ENCODE measurements around the gene NR1D1. TPM values are rescaled to one million over a fixed set of nuclear protein-coding genes. Genes with fewer than 3 reads are reported as not detected.

Gene NR1D1
- total and polyA plus RNA-seq, 7 experiments from 2014 or later, result 3.6 to 34.2 (median 16.4) TPM

DNA sequence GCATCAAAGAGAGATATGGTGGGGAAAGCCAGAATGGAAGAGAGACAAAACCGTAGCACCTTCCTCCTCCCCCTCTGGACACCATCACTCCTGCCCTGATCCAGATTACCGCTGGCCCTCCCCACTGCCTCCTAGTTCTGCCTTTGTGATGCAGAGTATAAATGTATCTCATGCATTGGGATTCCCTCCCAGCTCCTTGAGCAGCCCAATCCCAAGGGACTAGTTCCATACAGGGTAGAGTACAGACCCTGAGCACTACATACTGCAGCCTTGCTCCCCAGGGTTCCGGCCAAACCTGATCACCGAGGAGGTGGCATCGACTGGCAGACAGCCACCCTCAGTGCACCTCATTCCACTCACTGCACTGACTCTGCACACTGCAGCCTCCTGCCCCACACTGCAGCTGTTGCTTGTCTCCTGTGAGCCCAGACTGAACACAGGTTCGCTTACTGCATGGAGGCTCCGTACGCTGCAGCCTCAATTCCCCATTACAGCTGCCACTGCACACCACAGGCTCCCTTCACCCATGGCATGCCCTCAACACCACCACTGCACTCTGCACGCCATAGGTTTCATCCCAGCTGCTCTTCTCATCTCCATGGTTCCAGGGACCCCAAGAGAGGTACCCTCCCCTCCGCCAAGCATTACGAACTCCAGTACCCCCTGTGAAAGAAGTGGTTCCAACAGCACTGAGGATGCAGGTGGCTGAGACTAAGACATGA, 39.3 kb downstream of the NR1D1 start:
- peaks cover 0 to 68% (median 0%) of the 10 kb centered on the region in 5 donors for H3K27me3 Mint-ChIP-seq
- Histone ChIP-seq H3K4me3 (ENCODE audit: low read length) (no peak overlapping the region), H3K9me3 (ENCODE audit: control insufficient read depth in 2 of 3, low read length in 3 of 3) (no peaks in the 10 kb centered on the region), H3K36me3 (ENCODE audit: control insufficient read depth in 2 of 3, insufficient read depth in 3 of 3, low read length in 3 of 3) (peaks cover 0 to 3% (median 0%) of the 10 kb centered on the region in 3 experiments), H3K4me1 (ENCODE audit: control insufficient read depth in 2 of 2, insufficient read depth in 2 of 2, low read length in 2 of 2) (peaks cover 21 to 24% of the 10 kb centered on the region in 2 donors), H3K27ac (ENCODE audit: low read depth, low read length) (no peak overlapping the region), H3K27me3 (ENCODE audit: control insufficient read depth in 2 of 2, insufficient read depth in 2 of 2, low read length in 2 of 2) (no peaks in the 10 kb centered on the region)
- H3K4me3 Mint-ChIP-seq, result peak overlapping the region in 9 of 10 donors; percentile 16 to 94 (median 88)
- DNase-seq (no peak), ATAC-seq (no peak)
- H3K27ac Mint-ChIP-seq, result peak overlapping the region in 6 of 9 donors; percentile 51 to 90 (median 82)
- H3K36me3 Mint-ChIP-seq, result peaks cover 0 to 5% (median 0%) of the 10 kb centered on the region in 5 donors
- ChIA-PET POLR2A (interaction anchor here (0.6 to 7.2 kb wide), 5 partner anchors 15 to 158 kb away, joined by 3 to 62 read pairs (median 7); partner anchors contain the start of genes NR1D1 and WIPF2), CTCF (interaction anchor here (0.6 to 11.1 kb wide), 6 partner anchors 14 to 153 kb away, joined by 4 to 127 read pairs (median 10); partner anchors contain the start of gene PSMD3)
- intact Hi-C loops (cut with micrococcal nuclease), result loop anchor here in 1 of 2 donors (5.0 kb wide), 1 partner anchor 106 kb away; no protein-coding TSS in a partner anchor
- H3K4me1 Mint-ChIP-seq, result peaks cover 22 to 35% (median 34%) of the 10 kb centered on the region in 7 donors
- H3K9me3 Mint-ChIP-seq, result no peaks in the 10 kb centered on the region

GRCh38 chr17:40059729-40060475, 40.5 kb downstream of the NR1D1 start:
- ChIA-PET POLR2A (interaction anchor here (1.0 to 7.2 kb wide), 6 partner anchors 16 to 159 kb away, joined by 3 to 60 read pairs (median 3); partner anchors contain the start of gene WIPF2), CTCF (interaction anchor here (0.6 to 11.1 kb wide), 4 partner anchors 15 to 79 kb away, joined by 4 to 127 read pairs (median 14); no protein-coding TSS in a partner anchor)
- Histone ChIP-seq H3K36me3 (ENCODE audit: control insufficient read depth in 2 of 3, insufficient read depth in 3 of 3, low read length in 3 of 3) (peaks cover 0 to 3% (median 0%) of the 10 kb centered on the region in 3 experiments), H3K9me3 (ENCODE audit: control insufficient read depth in 2 of 3, low read length in 3 of 3) (no peaks in the 10 kb centered on the region), H3K27me3 (ENCODE audit: control insufficient read depth in 2 of 2, insufficient read depth in 2 of 2, low read length in 2 of 2) (no peaks in the 10 kb centered on the region), H3K4me1 (ENCODE audit: control insufficient read depth in 2 of 2, insufficient read depth in 2 of 2, low read length in 2 of 2) (peaks cover 18% of the 10 kb centered on the region in 2 donors), H3K4me3 (ENCODE audit: low read length) (no peak overlapping the region), H3K27ac (ENCODE audit: low read depth, low read length) (no peak overlapping the region)
- H3K27me3 Mint-ChIP-seq, result peaks cover 0 to 64% (median 0%) of the 10 kb centered on the region in 5 donors
- intact Hi-C loops (cut with micrococcal nuclease), result loop anchor here in 1 of 2 donors (5.0 kb wide), 1 partner anchor 107 kb away; no protein-coding TSS in a partner anchor
- peaks cover 0 to 5% (median 0%) of the 10 kb centered on the region in 5 donors for H3K36me3 Mint-ChIP-seq
- no peak overlapping the region for H3K27ac Mint-ChIP-seq
- peaks cover 16 to 36% (median 25%) of the 10 kb centered on the region in 7 donors for H3K4me1 Mint-ChIP-seq
- ATAC-seq (no peak), DNase-seq (no peak)
- peak overlapping the region in 1 of 10 donors; percentile 81 for H3K4me3 Mint-ChIP-seq
- no peaks in the 10 kb centered on the region for H3K9me3 Mint-ChIP-seq

GRCh38 chr17:40058865-40059264, 41.5 kb downstream of the NR1D1 start:
- Histone ChIP-seq H3K27ac (ENCODE audit: low read depth, low read length) (no peak overlapping the region), H3K36me3 (ENCODE audit: control insufficient read depth in 2 of 3, insufficient read depth in 3 of 3, low read length in 3 of 3) (peaks cover 0 to 3% (median 0%) of the 10 kb centered on the region in 3 experiments), H3K4me1 (ENCODE audit: control insufficient read depth in 2 of 2, insufficient read depth in 2 of 2, low read length in 2 of 2) (peaks cover 12% of the 10 kb centered on the region in 2 donors), H3K27me3 (ENCODE audit: control insufficient read depth in 2 of 2, insufficient read depth in 2 of 2, low read length in 2 of 2) (no peaks in the 10 kb centered on the region), H3K4me3 (ENCODE audit: low read length) (no peak overlapping the region), H3K9me3 (ENCODE audit: control insufficient read depth in 2 of 3, low read length in 3 of 3) (no peaks in the 10 kb centered on the region)
- Mint-ChIP-seq H3K9me3 (peaks cover 0 to 2% (median 0%) of the 10 kb centered on the region in 11 donors), H3K36me3 (peaks cover 0 to 4% (median 0%) of the 10 kb centered on the region in 5 donors), H3K4me1 (peaks cover 18 to 34% (median 24%) of the 10 kb centered on the region in 7 donors), H3K27me3 (peaks cover 0 to 54% (median 0%) of the 10 kb centered on the region in 5 donors), H3K27ac (peak overlapping the region in 1 of 9 donors; percentile 25), H3K4me3 (no peak overlapping the region)
- CTCF ChIA-PET, result interaction anchor here (0.8 to 3.0 kb wide), 4 partner anchors 17 to 54 kb away, joined by 3 to 22 read pairs (median 6); no protein-coding TSS in a partner anchor
- DNase-seq (no peak), ATAC-seq (no peak)
- intact Hi-C loops (cut with micrococcal nuclease), result no loop called here
- POLR2A ChIA-PET, result interaction anchor here (0.7 to 7.2 kb wide), 3 partner anchors 17 to 65 kb away, joined by 3 to 60 read pairs (median 3); no protein-coding TSS in a partner anchor

DNA sequence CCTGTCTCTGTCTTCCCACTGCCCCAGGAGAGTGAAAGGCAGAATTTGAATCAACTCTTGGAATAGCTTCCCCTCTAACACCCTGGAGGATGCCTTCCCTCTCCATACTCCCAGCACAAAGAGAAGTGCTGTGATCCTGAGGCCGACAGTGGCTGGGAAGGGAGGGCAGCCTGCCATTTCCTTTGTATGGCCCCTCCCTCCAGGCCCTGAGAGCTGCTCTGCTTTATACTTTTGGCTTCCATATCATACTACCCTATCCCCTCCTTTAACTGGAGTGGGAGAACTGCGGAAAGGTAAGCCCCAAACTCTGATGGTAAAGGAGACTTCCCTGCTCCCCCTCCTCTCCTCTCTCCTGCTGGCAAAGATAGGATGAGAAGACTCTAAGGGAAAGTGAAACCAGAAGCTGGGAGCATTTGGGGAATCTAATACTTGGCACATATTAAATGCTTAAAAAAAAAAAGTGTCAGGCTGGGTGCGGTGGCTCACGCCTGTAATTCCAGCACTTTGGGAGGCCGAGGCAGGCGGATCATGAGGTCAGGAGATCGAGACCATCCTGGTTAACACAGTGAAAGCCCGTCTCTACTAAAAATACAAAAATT, 42.1 kb downstream of the NR1D1 start:
- Mint-ChIP-seq H3K27me3 (peaks cover 0 to 49% (median 0%) of the 10 kb centered on the region in 5 donors), H3K27ac (peak overlapping the region in 2 of 9 donors; percentile 10 to 44), H3K36me3 (peaks cover 0 to 4% (median 0%) of the 10 kb centered on the region in 5 donors), H3K4me1 (peaks cover 21 to 33% (median 25%) of the 10 kb centered on the region in 7 donors), H3K4me3 (no peak overlapping the region), H3K9me3 (peaks cover 0 to 2% (median 0%) of the 10 kb centered on the region in 11 donors)
- Histone ChIP-seq H3K4me3 (ENCODE audit: low read length) (no peak overlapping the region), H3K27me3 (ENCODE audit: control insufficient read depth in 2 of 2, insufficient read depth in 2 of 2, low read length in 2 of 2) (no peaks in the 10 kb centered on the region), H3K27ac (ENCODE audit: low read depth, low read length) (no peak overlapping the region), H3K4me1 (ENCODE audit: control insufficient read depth in 2 of 2, insufficient read depth in 2 of 2, low read length in 2 of 2) (peaks cover 14 to 17% of the 10 kb centered on the region in 2 donors), H3K9me3 (ENCODE audit: control insufficient read depth in 2 of 3, low read length in 3 of 3) (no peaks in the 10 kb centered on the region), H3K36me3 (ENCODE audit: control insufficient read depth in 2 of 3, insufficient read depth in 3 of 3, low read length in 3 of 3) (peaks cover 0 to 3% (median 0%) of the 10 kb centered on the region in 3 experiments)
- DNase-seq, result no peak
- no peak for ATAC-seq
- CTCF ChIA-PET, result interaction anchor here (0.6 to 3.0 kb wide), 5 partner anchors 17 to 55 kb away, joined by 3 to 22 read pairs (median 4); no protein-coding TSS in a partner anchor
- POLR2A ChIA-PET, result interaction anchor here (0.6 to 1.3 kb wide), 2 partner anchors 66 to 267 kb away, joined by 3 read pairs; no protein-coding TSS in a partner anchor
- intact Hi-C loops (cut with micrococcal nuclease), result no loop called here

GRCh38 chr17:40056379-40057015, 43.9 kb downstream of the NR1D1 start:
- ATAC-seq (no peak), DNase-seq (no peak)
- Mint-ChIP-seq H3K9me3 (peaks cover 0 to 2% (median 0%) of the 10 kb centered on the region in 11 donors), H3K36me3 (peaks cover 0 to 7% (median 0%) of the 10 kb centered on the region in 5 donors), H3K4me1 (peaks cover 11 to 30% (median 17%) of the 10 kb centered on the region in 7 donors), H3K27ac (peak overlapping the region in 1 of 9 donors; percentile 81), H3K4me3 (peak overlapping the region in 2 of 10 donors; percentile 21 to 27), H3K27me3 (peaks cover 0 to 39% (median 0%) of the 10 kb centered on the region in 5 donors)
- POLR2A ChIA-PET, result interaction anchor here (1.2 kb wide), 1 partner anchor 10 kb away, joined by 3 read pairs; no protein-coding TSS in a partner anchor
- H3K4me3 ChIP-seq (ENCODE audit: low read length), result no peak overlapping the region
- H3K4me1 ChIP-seq (ENCODE audit: control insufficient read depth in 2 of 2, insufficient read depth in 2 of 2, low read length in 2 of 2), result peaks cover 7 to 10% of the 10 kb centered on the region in 2 donors
- peaks cover 0 to 11% (median 0%) of the 10 kb centered on the region in 3 experiments for H3K36me3 ChIP-seq (ENCODE audit: control insufficient read depth in 2 of 3, insufficient read depth in 3 of 3, low read length in 3 of 3)
- intact Hi-C loops (cut with micrococcal nuclease), result no loop called here
- H3K27ac ChIP-seq (ENCODE audit: low read depth, low read length), result no peak overlapping the region
- no peaks in the 10 kb centered on the region for H3K27me3 ChIP-seq (ENCODE audit: control insufficient read depth in 2 of 2, insufficient read depth in 2 of 2, low read length in 2 of 2)
- H3K9me3 ChIP-seq (ENCODE audit: control insufficient read depth in 2 of 3, low read length in 3 of 3), result no peaks in the 10 kb centered on the region
- CTCF ChIA-PET, result interaction anchor here (0.6 kb wide), 2 partner anchors 21 to 64 kb away, joined by 3 to 4 read pairs; no protein-coding TSS in a partner anchor

All from naive thymus-derived CD4-positive, alpha-beta T cell (primary cell).